GM12878 (cell line): Measurements from ENCODE around the gene IFIT1. TPM values are rescaled to one million over a fixed set of nuclear protein-coding genes. Genes with fewer than 3 reads are reported as not detected.

ENCODE experiments used
- ATAC-seq: fragments of 200-7000 bp; cut with Tn5 transposase; 3 replicates; pipeline ENCODE4 v1.9.1; 2020; ENCODE audit warnings: mild to moderate bottlenecking, moderate library complexity
- BruUV-seq: library from RNA; stranded (reverse); fragments of 400-500 nt; replicated peaks from 2 replicates; lab custom pipeline; 2021; lab: Mats Ljungman, UMichigan
- CTCF ChIA-PET: fragments of 300-600 bp; sonication (Branson Sonifier 250); formaldehyde crosslinking; extraction: SDS; loops from one replicate; lab custom pipeline; 2021; ENCODE audit warnings: inconsistent platforms; lab: Yijun Ruan, JAX
- POLR2A ChIA-PET: fragments of 350-600 bp; formaldehyde crosslinking; extraction: SDS; loops from one replicate; lab custom pipeline; 2021; ENCODE audit warnings: inconsistent platforms; lab: Charles Lee
- RAD21 ChIA-PET: fragments of 300-600 bp; sonication (Branson Sonifier 250); formaldehyde crosslinking; loops from one replicate; lab custom pipeline; 2023; ENCODE audit warnings: antibody characterized with exemption; ENCODE audit not compliant: unreplicated experiment; lab: Charles Lee
- SMC1A ChIA-PET: fragments of 300-600 bp; sonication (Branson Sonifier 250); formaldehyde crosslinking; loops from one replicate; lab custom pipeline; 2023; ENCODE audit not compliant: unreplicated experiment, uncharacterized antibody; lab: Charles Lee
- DNase-seq: peaks from one replicate; pipeline ENCODE4 v3.0.0-alpha.2; 2011; ENCODE audit warnings: low read depth, low spot score
- FAIRE-seq: peaks from 3 replicates; lab custom pipeline; 2011; peaks lifted over from hg19 to GRCh38; lab: Jason Lieb, UNC
- H2AFZ ChIP-seq: 2 replicates; pipeline ENCODE4 v1.6.0; 2011; ENCODE audit warnings: low read depth, low read length, control low read depth; ENCODE audit not compliant: control insufficient read depth
- H3K27ac ChIP-seq: 2 replicates; pipeline ENCODE4 v1.5.1; 2011; ENCODE audit warnings: control low read depth; ENCODE audit not compliant: control insufficient read depth, insufficient read depth
- H3K27me3 ChIP-seq, 2 experiments: replicated peaks in 1 of 2; 2 replicates each; pipeline versions ENCODE4 v1.6.0 to v1.6.1; 2011; ENCODE audit warnings: low read length in 1 of 2; ENCODE audit not compliant: control insufficient read depth in 2 of 2, insufficient read depth in 2 of 2
- H3K36me3 ChIP-seq, 2 experiments: 2 replicates each; pipeline ENCODE4 v1.5.1; 2011; ENCODE audit warnings: low read length in 1 of 2; ENCODE audit not compliant: control insufficient read depth in 2 of 2, insufficient read depth in 2 of 2
- H3K4me1 ChIP-seq: 2 replicates; pipeline ENCODE4 v1.6.1; 2011; ENCODE audit warnings: mild to moderate bottlenecking, low read length, moderate library complexity, mixed read lengths; ENCODE audit not compliant: control insufficient read depth, insufficient read depth
- H3K4me2 ChIP-seq: 2 replicates; pipeline ENCODE4 v1.6.0; 2011; ENCODE audit warnings: control low read depth; ENCODE audit not compliant: control insufficient read depth, insufficient read depth
- H3K4me3 ChIP-seq: fragments of 200-600 bp; sonication (generic); 2 replicates; pipeline ENCODE4 v1.5.1; 2016
- H3K79me2 ChIP-seq: 2 replicates; pipeline ENCODE4 v1.6.0; 2011; ENCODE audit warnings: low read length; ENCODE audit not compliant: control insufficient read depth, insufficient read depth
- H3K9ac ChIP-seq: 2 replicates; pipeline ENCODE4 v1.8.0; 2011; ENCODE audit warnings: low read length, control low read depth, mixed read lengths; ENCODE audit not compliant: control insufficient read depth, insufficient read depth
- H3K9me3 ChIP-seq: replicated peaks from 3 replicates; pipeline ENCODE4 v1.5.1; 2011; ENCODE audit warnings: mild to moderate bottlenecking, low read length; ENCODE audit not compliant: control insufficient read depth, insufficient read depth
- H4K20me1 ChIP-seq: 2 replicates; pipeline ENCODE4 v1.6.0; 2011; ENCODE audit not compliant: control insufficient read depth, insufficient read depth
- CREB1 ChIP-seq: IDR thresholded peaks from 2 replicates; pipeline ENCODE4 v1.6.1; 2012; ENCODE audit warnings: low read depth, mild to moderate bottlenecking, inconsistent platforms
- FOXK2 ChIP-seq: fragments of 450-650 bp; IDR thresholded peaks from 2 replicates; pipeline ENCODE4 v1.6.1; 2017; ENCODE audit warnings: mild to moderate bottlenecking, moderate library complexity
- IRF5 ChIP-seq: fragments of 450-650 bp; IDR thresholded peaks from 2 replicates; pipeline ENCODE4 v1.6.1; 2017; ENCODE audit warnings: borderline replicate concordance
- RAD51 ChIP-seq: fragments of 450-650 bp; IDR thresholded peaks from 2 replicates; pipeline ENCODE4 v1.6.1; 2016; ENCODE audit warnings: moderate library complexity, mild to moderate bottlenecking, inconsistent platforms
- SREBF2 ChIP-seq: IDR thresholded peaks from 2 replicates; pipeline ENCODE4 v1.6.1; 2012; ENCODE audit warnings: mild to moderate bottlenecking, low read length
- SUPT20H ChIP-seq: IDR thresholded peaks from 2 replicates; pipeline ENCODE4 v1.6.1; 2011; ENCODE audit warnings: low read depth, mild to moderate bottlenecking, low read length, moderate library complexity, borderline replicate concordance; ENCODE audit not compliant: control insufficient read depth
- TARDBP ChIP-seq: IDR thresholded peaks from 2 replicates; pipeline ENCODE4 v1.6.1; 2016; ENCODE audit warnings: borderline replicate concordance
- ZNF217 ChIP-seq: fragments of 450-650 bp; IDR thresholded peaks from 2 replicates; pipeline ENCODE4 v1.6.1; 2017; ENCODE audit warnings: antibody characterized with exemption, mild to moderate bottlenecking
- WGBS: methylation state at CpG from one replicate; pipeline ENCODE4 v1.1.6; 2016; ENCODE audit warnings: low lambda C conversion rate; ENCODE audit not compliant: insufficient replicate concordance, insufficient coverage; ENCODE audit errors: missing lambda C conversion rate; 5-methylcytosine and 5-hydroxymethylcytosine counted together
- in situ Hi-C: fragments of 300-500 bp; cut with MboI; formaldehyde crosslinking; loops from 9 replicates; pipeline ENCODE4 v1.14.3; 2018; ENCODE audit warnings: mixed read lengths
- intact Hi-C: fragments of 100-400 bp; cut with micrococcal nuclease; formaldehyde crosslinking; loops from one replicate; pipeline ENCODE4 v1.14.2; 2022; ENCODE audit not compliant: unreplicated experiment
- polyA plus RNA-seq, 11 experiments: library from polyadenylated mRNA; depleted of rRNA in 4 of 11; unstranded in 6 of 11; stranded (reverse) in 5 of 11; fragments of >200 nt; fragmentation: Nextera tagmentation in 4 of 11; fragmentation: Illumina TruSeq in 1 of 11; extraction: Ambion mirVana in 4 of 11; extraction: Trizol in 1 of 11; gene quantifications; 1 replicate in 1 of 11; 2 replicates in 10 of 11; pipeline versions ENCODE4 v1.2.1 to v1.2.3, GENCODE V29; 2011 to 2016; ENCODE audit warnings: inconsistent platforms in 2 of 11, missing spikeins in 2 of 11, low read depth in 1 of 11
- total RNA-seq, 4 experiments: library from RNA; depleted of rRNA in 3 of 4; stranded (reverse); fragments of >200 nt in 3 of 4; fragmentation: Illumina TruSeq in 1 of 4; extraction: Trizol in 1 of 4; gene quantifications; 2 replicates each; pipeline versions ENCODE4 v1.2.1 to v1.2.3, GENCODE V29; 2013 to 2021

IFIT1 gene
- total and polyA plus RNA-seq, 10 of the 15 experiments (the other 5 are each of a cell fraction or from before 2014, with no cell fraction given): 13.9 to 37.2 (median 22.3) TPM

DNA sequence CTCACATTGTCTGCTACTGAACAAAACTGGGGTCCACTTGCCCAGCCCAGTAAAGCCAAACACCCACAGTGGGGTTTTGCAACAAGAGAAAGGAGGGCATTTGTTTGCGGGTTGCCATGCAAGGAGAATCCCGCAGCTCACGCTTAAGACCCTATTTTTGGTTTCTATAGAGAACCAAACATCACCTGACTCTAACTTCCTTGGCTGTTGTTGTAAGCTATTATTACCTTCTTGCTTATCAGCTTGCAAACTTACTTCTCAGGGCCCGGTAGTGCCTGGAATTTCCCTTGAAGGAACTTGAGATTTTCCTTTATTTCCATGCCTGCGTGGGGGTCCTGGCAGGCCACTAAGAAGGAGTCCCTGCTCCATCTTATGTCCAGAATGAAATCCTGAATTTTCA, 43.9 kb upstream of the IFIT1 start (continued):
- TF ChIP-seq TARDBP (no peak), RAD51 (no peak)
- TF ChIP-seq, all 136 proteins: peak for 4

DNA sequence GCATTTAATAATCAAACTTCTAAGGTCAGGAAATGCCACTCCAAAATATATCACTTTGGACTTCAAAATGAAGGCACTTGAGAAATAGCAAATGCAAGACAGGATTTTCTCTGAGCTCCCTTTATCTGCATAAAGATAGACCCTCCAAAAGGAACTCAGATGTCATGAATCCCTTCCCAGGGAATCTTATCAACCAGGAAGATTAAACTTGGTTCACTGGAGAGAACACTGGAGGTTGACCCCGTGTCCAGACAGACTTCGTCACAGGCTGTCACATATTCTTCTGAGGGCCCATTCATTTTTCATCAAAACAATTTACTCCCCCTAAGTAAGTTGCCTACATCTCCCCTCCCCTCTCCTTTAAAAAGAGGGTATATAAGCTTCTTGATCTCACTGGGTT, 43.4 kb upstream of the IFIT1 start:
- TF ChIP-seq CREB1 (no peak), IRF5 (no peak), FOXK2 (no peak), ZNF217 (no peak), SUPT20H (no peak), SREBF2 (no peak)
- Histone ChIP-seq H3K27ac (no peak overlapping the region), H3K9ac (no peak overlapping the region), H3K4me1 (peaks cover 45% of the 10 kb centered on the region), H3K4me3 (no peak overlapping the region), H3K79me2 (no peaks in the 10 kb centered on the region), H3K9me3 (no peaks in the 10 kb centered on the region), H3K36me3 (no peaks in the 10 kb centered on the region), H2AFZ (no peak overlapping the region), H3K4me2 (no peak overlapping the region; the same call in 1 of the 2 replicates), H4K20me1 (no peaks in the 10 kb centered on the region), H3K27me3 (no peaks in the 10 kb centered on the region)
- ChIA-PET RAD21 (interaction anchor here (4.1 kb wide), 1 partner anchor 20 kb away, joined by 23 read pairs; no protein-coding TSS in a partner anchor), CTCF (interaction anchor here (4.5 kb wide), 1 partner anchor 20 kb away, joined by 39 read pairs; no protein-coding TSS in a partner anchor), POLR2A (interaction anchor here (0.6 kb wide), 1 partner anchor 9 kb away, joined by 3 read pairs; no protein-coding TSS in a partner anchor), SMC1A (interaction anchor here (1.0 to 8.3 kb wide), 5 partner anchors 11 to 54 kb away, joined by 3 to 97 read pairs (median 5); no protein-coding TSS in a partner anchor)
- 78% methylated on average over 2 of the region's 2 CpGs for WGBS
- no peak for DNase-seq
- in situ Hi-C loops (no loop called here), intact Hi-C loops (no loop called here)
- no TSS peak for BruUV-seq
- FAIRE-seq: no peak
- no peak for ATAC-seq
